GM19328 (cell line): Measurements from ENCODE around the gene JAM2.
"Not testable (repeated sequence)": the region's sequence is repeated elsewhere in the genome, so short reads cannot be mapped to it uniquely, and the experiment has no call there.

Experiments
- ATAC-seq: cut with Tn5 transposase; IDR thresholded peaks from one replicate; pipeline ENCODE4 v1.9.1; 2021; ENCODE audit warnings: mild to moderate bottlenecking, moderate library complexity; ENCODE audit not compliant: unreplicated experiment

The JAM2 gene

GRCh38 chr21:25643486-25643885 is 4.4 kb downstream of the JAM2 start:
- ATAC-seq: no peak

- no peak for ATAC-seq
These were observed 7.4 kb downstream of the JAM2 start for GRCh38 chr21:25646474-25646873.

DNA sequence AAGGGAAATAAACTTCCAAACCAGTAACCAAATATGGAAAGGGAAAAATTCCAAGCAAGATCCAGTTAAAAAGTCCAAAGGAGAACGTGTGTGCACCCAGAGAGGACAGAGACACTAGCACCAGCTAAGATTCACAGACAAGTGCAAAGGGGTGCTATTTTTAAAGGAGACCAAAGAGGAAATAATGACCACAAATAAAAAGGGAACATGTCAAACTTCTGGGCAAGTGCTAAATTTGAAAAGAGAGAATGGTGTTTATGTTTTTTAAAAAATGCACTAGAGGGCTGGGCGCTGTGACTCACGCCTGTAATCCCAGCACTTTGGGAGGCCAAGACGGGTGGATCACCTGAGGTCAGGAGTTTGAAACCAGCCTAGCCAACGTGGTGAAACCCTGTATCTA is 8.6 kb downstream of the JAM2 start:
- ATAC-seq: no peak

DNA sequence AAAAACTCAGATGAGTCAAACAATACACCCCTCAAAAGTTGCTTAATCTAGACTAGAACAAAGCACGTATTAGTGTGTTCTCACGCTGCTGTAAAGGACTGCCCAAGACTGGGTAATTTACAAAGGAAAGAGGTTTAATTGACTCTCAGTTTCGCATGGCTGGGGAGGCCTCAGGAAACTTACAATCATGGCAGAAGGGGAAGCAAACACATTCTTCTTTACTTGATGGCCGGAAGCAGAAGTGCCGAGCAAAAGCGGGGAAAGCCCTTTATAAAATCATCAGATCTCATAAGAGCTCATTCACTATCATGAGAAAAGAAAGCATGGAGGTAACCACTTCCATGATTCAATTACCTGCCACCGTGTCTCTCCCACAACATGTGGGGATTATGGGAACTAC is 10.1 kb downstream of the JAM2 start:
- ATAC-seq: no peak

- ATAC-seq: no peak
These were observed 17.4 kb downstream of the JAM2 start for GRCh38 chr21:25656412-25656811.

DNA sequence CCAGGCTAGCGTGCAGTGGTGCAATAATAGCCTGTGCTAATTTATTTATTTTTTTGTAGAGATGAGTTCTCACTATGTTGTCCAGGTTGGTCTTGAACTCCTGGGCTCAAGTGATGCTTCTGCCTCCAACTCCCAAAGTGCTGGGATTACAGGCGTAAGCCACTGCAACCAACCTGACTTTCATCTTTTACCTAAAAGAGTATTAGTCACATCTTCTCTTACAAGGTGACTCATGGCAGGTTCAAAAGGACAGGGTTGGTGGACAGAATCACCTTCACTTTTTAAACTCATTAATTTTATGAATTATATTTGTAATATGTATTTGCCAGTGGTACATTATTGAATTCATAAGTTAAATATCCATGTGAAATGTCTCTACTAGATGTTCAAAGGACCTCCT is 18.1 kb downstream of the JAM2 start:
- ATAC-seq: no peak

DNA sequence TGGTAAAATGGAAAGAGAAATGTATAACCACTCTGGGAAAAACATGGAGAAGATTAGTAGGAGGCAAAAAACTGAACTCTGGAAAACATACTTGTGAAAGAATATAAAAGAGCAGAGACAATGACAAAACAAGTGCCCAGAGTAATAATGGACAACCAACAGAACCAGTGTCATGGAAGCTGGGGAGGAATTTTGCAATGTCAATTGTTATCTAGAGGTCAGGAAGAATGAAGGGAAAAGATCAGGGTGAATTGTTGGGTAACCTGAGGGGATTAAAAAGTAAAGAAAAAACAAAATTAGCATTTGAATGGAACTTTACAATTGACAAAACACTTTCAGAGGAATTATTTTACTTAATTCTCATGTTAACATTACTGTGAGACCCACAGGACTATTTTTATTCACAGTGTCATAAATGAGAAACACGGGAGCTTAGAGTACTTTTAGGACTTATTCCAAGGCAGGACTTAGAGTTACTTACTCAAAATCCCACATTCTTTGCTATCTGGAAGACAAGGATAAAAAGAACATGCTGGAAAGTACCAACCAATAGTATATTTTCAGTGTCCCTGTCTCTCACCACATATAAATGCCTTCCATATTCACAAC is 19.5 kb downstream of the JAM2 start:
- no peak for ATAC-seq

- no peak for ATAC-seq
These were observed 21.2 kb downstream of the JAM2 start for GRCh38 chr21:25660233-25660632.

- ATAC-seq: no peak
These were observed 25.5 kb downstream of the JAM2 start for GRCh38 chr21:25664491-25664931.

GRCh38 chr21:25670726-25671125 is 31.7 kb downstream of the JAM2 start:
- no peak for ATAC-seq

DNA sequence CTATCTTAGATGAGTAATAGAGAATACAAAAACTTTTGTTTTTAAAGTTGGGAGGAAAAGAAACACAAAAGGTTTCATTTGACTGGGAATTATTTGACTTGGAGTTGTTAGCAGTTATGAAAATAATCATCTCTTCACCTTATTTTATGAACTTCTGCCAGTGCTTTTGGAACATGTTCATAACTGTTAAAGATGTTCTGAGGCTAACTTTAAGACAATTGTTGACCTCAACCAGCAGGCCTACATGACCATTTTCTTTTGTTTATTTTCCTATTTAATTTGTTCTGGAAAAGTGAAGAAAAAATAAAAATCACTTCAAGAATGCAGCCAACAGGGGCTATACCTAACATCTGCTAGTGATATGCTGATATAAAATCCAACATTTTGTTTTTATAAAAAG is 37.4 kb downstream of the JAM2 start:
- no peak for ATAC-seq

DNA sequence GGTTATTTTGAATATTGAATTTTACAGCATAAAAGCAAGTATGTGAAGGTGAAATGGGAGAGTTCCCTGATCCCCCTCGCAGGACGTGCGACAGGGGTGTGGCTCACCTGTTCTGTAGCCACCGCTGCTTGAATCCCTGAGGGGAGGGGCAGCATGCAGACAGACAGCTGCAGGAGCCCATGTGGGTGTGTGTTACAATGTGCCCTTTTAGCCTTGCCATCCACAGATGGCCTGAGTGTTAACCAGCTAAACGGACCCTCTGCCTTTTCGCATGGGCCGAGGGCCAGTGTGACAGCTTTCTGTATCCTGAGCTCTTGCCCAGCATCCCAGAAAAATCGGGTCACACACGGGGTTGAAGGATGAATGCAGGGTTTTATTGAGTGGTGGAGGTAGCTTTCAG is 43.3 kb downstream of the JAM2 start:
- no peak for ATAC-seq

DNA sequence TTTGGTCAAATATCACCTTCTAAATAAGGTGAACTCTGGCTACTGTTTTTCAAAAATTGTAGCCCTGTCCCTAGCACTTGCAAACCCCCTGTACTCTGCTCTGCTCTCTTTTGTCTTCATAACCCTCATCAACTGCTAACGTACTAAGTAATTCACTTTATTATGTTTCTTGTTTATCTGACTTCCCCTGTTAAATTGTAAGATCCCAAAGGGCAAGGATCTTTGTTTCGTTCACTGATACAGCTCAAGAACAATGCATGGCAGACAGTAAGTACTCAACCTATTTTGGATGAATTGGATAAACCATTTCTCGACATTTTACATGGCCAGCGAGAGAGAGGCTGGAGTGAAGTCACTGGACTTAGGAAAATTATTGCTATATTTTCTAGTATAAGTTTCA is 48.7 kb downstream of the JAM2 start:
- no peak for ATAC-seq

GRCh38 chr21:25688275-25689155 is 49.5 kb downstream of the JAM2 start:
- no peak for ATAC-seq

- no peak for ATAC-seq
These were observed 50.2 kb downstream of the JAM2 start for GRCh38 chr21:25689226-25689625.

- no peak for ATAC-seq
These were observed 52.9 kb downstream of the JAM2 start for GRCh38 chr21:25691976-25692375.

- not testable (repeated sequence) for ATAC-seq
These were observed 56.4 kb downstream of the JAM2 start for GRCh38 chr21:25695461-25695860.

DNA sequence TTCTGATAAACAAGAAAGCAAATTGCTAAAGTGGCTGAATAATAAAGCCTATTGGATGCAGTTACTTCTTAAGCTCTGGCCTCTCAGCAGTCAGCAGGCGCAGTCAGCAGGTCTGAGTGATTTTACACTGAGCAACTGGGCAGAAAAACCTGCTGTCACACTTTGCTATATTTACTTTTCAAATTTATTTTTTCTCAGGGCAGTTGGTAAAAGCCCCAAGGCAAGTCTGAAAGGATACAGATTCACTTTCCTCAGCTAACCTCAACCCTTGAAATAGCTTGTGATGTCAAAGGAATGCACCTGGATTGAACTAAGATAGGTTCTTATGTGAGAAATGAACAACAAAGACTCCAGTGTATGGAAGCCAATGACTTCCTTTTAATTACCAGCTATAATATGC is 61.7 kb downstream of the JAM2 start:
- ATAC-seq: no peak

DNA sequence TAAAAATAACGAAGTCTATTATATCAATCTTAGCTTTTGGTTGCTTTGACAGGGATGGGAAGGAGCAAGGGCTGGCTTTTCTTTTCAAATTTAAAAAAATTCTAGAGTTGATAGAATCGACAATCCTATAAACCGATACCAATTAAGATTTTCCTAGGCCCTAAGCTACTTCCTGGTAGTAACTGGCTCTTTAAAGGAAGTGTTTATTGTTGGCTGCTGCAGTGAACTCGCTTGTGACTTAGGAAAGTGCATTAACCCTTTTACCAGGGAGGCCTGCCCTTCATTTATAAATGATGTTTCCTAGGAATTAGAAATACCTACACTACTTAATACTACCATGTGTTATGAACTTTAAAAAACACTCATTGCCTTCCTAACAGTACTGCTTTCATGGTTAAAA is 62.5 kb downstream of the JAM2 start:
- no peak for ATAC-seq

DNA sequence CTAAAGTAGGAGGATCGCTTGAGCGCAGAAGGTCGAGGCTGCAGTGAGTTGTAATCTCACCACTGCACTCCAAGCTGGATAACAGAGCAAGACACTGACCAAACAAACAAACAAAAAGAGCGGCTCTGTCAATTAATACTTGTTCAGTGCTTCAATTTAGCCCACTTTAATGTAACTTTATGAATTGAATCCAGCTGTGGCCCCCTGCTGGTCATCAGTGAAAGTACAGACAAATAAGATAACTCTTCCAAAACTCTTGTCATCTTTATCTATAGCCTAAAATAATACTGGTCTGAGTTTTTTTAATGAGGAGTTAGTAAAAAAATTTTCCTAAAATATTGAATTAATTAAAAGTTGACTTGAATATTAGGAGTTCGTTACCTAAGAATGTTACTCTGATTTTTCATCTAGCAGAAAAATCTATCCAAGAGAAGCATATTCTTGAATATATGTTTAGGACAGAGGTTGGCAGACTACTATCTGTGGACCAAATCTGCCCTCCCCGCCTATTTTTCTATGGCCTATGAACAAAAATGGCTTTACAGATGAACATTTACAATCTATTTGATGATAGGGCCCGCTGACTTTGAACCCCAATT is 69.5 kb downstream of the JAM2 start:
- ATAC-seq: no peak

DNA sequence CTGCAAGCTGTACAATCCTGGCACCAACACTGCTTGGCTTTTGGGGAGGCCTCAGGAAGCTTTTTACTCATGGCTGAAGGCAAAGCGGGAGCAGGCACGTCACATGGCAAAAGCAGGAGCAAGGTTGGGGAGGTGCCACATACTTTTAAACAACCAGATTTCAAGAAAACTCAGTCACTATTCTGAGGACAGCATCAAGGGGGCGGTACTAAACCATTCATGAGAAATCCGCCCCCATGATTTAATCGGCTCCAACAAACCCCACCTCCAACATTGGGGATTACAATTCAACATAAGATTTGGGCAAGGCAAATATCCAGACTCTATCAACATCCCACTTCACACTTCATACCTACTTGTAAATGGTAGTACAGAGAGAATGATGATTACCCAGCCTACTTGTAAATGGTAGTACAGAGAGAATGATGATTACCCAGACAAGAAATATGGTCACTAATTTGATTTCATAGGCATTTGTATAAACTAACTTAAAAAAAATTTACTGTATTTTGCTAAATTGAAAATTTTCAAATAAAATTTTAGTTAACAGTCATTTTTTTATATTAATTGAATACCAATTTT is 70.7 kb downstream of the JAM2 start:
- ATAC-seq: no peak

- ATAC-seq: no peak
These were observed 71.5 kb downstream of the JAM2 start for GRCh38 chr21:25710550-25710949.
